ENCODE results near the gene CFHR5. TPM values are rescaled to one million over a fixed set of nuclear protein-coding genes. Genes with fewer than 3 reads are reported as not detected.

Gene CFHR5
- total RNA-seq, 1 experiment from 2014 or later, result not detected

DNA sequence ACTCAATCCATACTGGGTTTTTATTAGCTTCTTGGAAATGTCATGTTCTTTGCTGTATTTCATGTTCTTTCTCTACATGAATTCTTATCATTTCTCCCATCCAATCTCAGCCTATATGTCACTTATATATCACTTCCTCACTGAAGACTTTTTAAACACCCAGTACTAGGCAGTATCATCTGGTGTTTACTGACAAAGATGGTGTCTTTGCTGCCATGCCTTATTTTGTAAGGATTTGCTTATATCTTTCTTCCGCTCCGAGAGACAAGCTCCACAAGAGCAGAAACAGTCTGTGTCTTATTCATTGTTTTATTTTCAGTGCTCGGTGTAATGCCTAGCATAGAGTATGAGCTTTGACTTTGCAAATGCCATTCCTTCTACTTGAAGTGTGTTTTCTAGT lies 59.5 kb downstream of the CFHR5 start:
- Histone ChIP-seq H3K9me3 (replicated peaks) (no peaks in the 10 kb centered on the region), H3K27me3 (replicated peaks) (no peaks in the 10 kb centered on the region), H3K4me3 (no peak overlapping the region), H3K36me3 (no peaks in the 10 kb centered on the region), H3K4me1 (replicated peaks) (peaks cover 3% of the 10 kb centered on the region; the same call in 1 of the 2 replicates), H3K27ac (no peak overlapping the region)
- DNase-seq (ENCODE audit: low read depth in 1 of 2, low spot score in 2 of 2), result no peak

DNA sequence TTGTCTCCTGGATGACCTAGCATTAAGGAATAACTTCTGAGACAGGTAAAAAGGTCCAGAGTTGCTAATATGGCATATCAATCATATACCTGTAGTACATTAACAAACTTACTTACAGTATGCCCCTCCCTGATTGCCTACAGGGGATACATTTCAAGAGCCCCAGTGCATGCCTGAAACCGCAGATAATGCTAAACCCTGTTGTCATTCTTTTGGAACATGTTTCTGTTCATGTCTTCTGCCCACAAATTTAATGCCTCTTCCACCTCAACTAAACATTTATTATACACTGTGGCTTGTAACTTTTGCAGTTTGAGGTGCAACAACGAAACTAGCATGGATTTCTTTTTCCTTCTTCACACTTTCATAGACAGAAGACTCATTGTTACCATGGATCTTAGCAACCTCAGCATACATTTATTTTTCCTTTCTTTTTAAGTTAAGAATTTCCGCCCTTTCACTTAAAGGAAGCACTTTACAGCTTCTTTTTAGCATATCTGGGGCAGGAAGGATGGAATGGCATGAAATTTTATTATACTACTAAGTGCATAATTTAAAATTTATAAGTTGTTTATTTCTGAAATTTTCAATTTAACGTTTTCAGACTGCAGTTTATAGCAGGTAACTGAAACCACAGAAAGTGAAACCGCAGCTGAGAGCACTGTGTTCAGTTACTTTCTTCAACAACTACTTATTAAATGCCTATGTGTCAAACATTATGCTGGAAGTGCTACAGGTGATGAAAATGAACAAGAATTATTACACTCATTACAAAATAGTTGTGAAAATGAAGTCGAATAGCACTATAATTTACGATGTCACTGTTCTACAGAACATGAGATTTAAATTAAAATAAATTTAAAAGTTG lies 64.4 kb downstream of the CFHR5 start:
- Histone ChIP-seq H3K27ac (no peak overlapping the region), H3K36me3 (no peaks in the 10 kb centered on the region), H3K4me3 (no peak overlapping the region), H3K9me3 (replicated peaks) (no peaks in the 10 kb centered on the region), H3K4me1 (replicated peaks) (no peaks in the 10 kb centered on the region), H3K27me3 (replicated peaks) (no peaks in the 10 kb centered on the region)
- no peak for DNase-seq (ENCODE audit: low read depth in 1 of 2, low spot score in 2 of 2)

DNA sequence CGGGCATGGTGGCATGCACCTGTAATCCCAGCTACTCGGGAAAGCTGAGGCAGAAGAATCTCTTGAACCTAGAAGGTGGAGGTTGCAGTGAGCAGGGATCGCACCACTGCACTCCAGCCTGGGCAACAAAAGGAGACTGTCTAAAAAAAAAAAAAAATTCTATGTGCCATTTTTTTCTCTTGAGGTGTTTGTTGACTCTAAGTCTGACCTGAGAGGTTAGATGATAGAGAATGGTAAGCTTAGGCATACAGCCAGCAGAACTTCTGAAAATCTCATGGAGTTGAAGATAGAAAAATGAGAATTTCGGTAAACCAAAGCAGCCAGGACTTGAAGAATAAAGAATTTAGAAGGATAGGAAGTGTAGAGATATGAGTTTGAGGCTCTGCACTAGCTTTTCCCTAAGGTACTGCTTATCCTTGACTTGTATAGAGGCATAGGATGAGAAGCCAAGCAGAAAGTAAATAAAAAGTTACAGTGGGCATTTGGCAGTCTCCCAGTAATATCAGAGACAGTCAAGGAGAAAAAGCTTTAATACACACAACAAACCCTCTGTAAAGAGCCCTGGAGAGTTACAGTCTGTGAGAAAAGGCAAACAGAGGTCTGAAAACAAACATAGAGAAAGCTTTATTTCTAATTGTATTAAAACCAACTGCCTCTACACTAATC lies 65.5 kb downstream of the CFHR5 start:
- Histone ChIP-seq H3K27ac (no peak overlapping the region), H3K4me1 (replicated peaks) (no peaks in the 10 kb centered on the region), H3K9me3 (replicated peaks) (no peaks in the 10 kb centered on the region), H3K36me3 (no peaks in the 10 kb centered on the region), H3K27me3 (replicated peaks) (no peaks in the 10 kb centered on the region), H3K4me3 (no peak overlapping the region)
- DNase-seq (ENCODE audit: low read depth in 1 of 2, low spot score in 2 of 2), result no peak

DNA sequence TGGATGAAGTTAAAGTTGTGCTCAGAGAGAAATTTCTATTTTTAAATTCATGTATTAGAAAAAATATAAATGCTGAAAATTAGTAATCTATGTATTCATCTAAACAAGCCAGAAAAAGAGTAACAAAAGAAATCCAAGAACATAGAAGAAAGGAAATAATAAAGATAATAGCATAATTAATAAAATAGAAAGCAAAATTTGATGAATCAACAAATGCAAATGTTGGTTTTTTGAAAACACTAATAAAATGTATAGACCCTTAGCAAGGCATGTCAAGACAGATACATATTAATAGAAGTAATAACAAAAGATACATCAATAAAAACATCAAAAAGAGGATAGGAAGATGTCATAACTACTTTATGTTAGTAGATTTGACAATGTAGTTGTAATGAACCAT lies 71.7 kb downstream of the CFHR5 start:
- H3K27me3 ChIP-seq (replicated peaks), result no peaks in the 10 kb centered on the region
- no peak overlapping the region for H3K27ac ChIP-seq
- H3K9me3 ChIP-seq (replicated peaks), result no peaks in the 10 kb centered on the region
- no peaks in the 10 kb centered on the region for H3K36me3 ChIP-seq
- H3K4me3 ChIP-seq, result no peak overlapping the region
- H3K4me1 ChIP-seq (replicated peaks), result no peaks in the 10 kb centered on the region
- no peak for DNase-seq (ENCODE audit: low read depth in 1 of 2, low spot score in 2 of 2)

Other genes with a start within 250 kb of the CFHR5 start
- not detected in 2 replicates for gene CFHR3, start 202.7 kb upstream of the CFHR5 start, total RNA-seq (2014; rRNA removed; shearing (Covaris generic))
- not detected in 2 replicates for gene CFHR1, start 157.8 kb upstream of the CFHR5 start, total RNA-seq (2014; rRNA removed; shearing (Covaris generic))
- not detected in 2 replicates for gene CFHR4, start 89.5 kb upstream of the CFHR5 start, total RNA-seq (2014; rRNA removed; shearing (Covaris generic))
- gene CFHR2, start 33.8 kb upstream of the CFHR5 start, total RNA-seq (2014; rRNA removed; shearing (Covaris generic)), result not detected in 2 replicates
- not detected in 2 replicates for gene F13B, start 89.7 kb downstream of the CFHR5 start, total RNA-seq (2014; rRNA removed; shearing (Covaris generic))
- 62.2 and 77.2 TPM in 2 replicates for gene ASPM, start 169.1 kb downstream of the CFHR5 start, total RNA-seq (2014; rRNA removed; shearing (Covaris generic))
- gene ZBTB41, start 223.7 kb downstream of the CFHR5 start, total RNA-seq (2014; rRNA removed; shearing (Covaris generic)), result 12.3 and 16.4 TPM in 2 replicates

All from SJSA1 (cell line).